GM10266 (cell line): ENCODE results near the gene CD163.
"Not testable (repeated sequence)": the region's sequence is repeated elsewhere in the genome, so short reads cannot be mapped to it uniquely, and the experiment has no call there.

Source experiments
- DNase-seq: peaks from one replicate; pipeline ENCODE4 v3.0.0; 2012; ENCODE audit errors: extremely low spot score
- TF ChIP-seq, protein P1 (sequence below): IDR thresholded peaks from 2 replicates; pipeline ENCODE4 v1.5.1; 2012; ENCODE audit warnings: mild to moderate bottlenecking, low read depth; ENCODE audit not compliant: control insufficient read depth, insufficient read depth; ENCODE audit errors: missing control alignments

CD163 gene

DNA sequence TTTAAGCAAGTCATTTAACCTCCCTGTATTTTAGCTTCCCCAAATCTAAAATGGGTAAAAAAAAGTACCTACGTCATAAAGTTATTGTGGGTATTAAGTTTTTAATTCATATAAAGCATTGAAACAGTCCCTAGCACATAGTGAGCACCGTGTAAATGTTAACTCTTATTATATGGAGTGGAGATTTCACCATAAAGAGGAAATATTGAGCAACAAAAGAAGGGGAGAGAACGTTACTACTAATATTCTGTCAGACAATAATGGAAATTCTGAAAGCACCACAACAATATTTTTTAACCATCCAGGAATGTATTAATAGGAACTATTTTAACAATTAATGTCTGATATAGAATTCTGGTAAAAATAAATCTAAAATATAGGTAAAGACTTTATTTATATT, 51.8 kb downstream of the CD163 start:
- no peak for DNase-seq
- TF ChIP-seq, protein P1, sequence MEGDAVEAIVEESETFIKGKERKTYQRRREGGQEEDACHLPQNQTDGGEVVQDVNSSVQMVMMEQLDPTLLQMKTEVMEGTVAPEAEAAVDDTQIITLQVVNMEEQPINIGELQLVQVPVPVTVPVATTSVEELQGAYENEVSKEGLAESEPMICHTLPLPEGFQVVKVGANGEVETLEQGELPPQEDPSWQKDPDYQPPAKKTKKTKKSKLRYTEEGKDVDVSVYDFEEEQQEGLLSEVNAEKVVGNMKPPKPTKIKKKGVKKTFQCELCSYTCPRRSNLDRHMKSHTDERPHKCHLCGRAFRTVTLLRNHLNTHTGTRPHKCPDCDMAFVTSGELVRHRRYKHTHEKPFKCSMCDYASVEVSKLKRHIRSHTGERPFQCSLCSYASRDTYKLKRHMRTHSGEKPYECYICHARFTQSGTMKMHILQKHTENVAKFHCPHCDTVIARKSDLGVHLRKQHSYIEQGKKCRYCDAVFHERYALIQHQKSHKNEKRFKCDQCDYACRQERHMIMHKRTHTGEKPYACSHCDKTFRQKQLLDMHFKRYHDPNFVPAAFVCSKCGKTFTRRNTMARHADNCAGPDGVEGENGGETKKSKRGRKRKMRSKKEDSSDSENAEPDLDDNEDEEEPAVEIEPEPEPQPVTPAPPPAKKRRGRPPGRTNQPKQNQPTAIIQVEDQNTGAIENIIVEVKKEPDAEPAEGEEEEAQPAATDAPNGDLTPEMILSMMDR: no peak

DNA sequence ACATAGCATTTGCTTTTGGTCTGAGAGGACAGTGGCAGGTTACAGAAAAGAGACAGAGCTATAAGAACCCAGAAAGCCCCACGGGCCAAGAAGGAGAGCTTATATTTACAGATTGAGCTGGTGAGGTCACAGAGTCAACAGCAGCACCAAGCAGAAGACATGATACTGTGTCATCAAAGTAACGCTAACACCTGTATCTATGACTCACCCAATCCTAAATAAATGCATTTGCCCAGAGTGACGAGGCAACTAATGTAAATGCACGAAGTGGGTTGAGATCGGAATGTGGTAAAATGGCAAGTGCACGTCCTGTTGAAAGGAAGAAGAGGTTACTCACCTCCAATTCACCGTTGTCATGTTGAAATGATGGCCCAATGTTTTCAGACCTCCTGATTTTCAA, 52.9 kb downstream of the CD163 start:
- TF ChIP-seq, protein P1: no peak
- no peak for DNase-seq

DNA sequence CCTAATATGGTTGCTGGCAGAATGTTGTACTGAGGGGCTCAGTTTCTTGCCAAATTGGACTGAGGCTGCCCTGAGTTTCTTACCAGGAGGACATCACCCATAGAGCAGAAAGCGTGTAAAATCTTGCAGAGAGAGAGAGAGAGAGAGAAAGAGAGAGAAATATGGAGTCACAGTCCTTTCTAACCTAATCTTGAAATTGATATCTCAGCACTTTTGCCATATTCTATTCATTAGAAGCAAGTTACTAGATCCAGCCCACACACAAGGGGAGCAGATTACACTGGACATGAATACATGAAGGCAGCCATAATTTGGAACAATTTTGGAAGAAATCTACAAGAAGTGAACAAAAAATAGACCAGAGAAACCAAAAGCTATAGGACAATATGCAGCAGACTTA, 55.5 kb downstream of the CD163 start:
- TF ChIP-seq, protein P1: no peak
- DNase-seq: no peak

DNA sequence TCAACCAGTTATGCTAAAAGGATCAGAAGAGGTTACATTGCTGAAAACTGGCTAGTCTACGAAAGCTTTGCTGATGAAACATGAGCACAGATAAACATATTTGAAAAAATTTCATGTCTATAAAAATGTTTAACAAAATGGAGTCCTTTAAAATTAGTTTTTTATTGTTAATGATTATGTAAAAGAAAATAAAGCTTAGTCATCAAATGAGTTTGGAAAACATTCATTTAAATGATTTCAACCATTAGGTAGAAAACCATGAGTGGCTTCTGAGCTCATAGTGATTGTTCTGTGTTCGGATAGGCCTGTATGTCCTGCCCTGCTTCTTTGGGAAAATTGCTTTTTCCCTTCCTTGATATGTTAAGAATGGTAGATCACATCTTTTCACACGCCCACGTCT, 59.0 kb downstream of the CD163 start:
- TF ChIP-seq, protein P1: no peak
- DNase-seq: no peak

DNA sequence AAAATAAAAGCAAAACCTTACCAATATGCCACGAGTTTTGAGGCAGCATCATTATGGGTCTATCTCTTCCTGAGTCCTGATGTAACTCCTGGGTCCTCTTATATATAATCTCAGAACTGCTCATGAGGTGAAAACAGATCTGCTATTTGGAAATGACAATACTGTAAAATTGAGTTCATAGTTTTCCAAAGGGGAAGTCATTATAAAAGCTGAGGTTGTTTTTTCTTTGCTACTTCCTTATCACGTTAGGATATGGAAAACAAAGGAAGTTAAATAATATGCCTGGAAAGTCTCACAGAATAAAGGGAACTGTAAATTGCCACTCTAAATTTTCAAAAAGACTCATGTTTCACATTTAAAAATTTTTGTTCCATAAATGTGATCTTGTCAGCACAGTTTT, 59.5 kb downstream of the CD163 start, which contains the start of gene CD163L1:
Gene CD163L1, minus strand, starts transcription at position 78 of the 400 bp plus-strand sequence. Its CDS starts 26 bp downstream, at position 52.
- TF ChIP-seq, protein P1: no peak
- no peak for DNase-seq

DNA sequence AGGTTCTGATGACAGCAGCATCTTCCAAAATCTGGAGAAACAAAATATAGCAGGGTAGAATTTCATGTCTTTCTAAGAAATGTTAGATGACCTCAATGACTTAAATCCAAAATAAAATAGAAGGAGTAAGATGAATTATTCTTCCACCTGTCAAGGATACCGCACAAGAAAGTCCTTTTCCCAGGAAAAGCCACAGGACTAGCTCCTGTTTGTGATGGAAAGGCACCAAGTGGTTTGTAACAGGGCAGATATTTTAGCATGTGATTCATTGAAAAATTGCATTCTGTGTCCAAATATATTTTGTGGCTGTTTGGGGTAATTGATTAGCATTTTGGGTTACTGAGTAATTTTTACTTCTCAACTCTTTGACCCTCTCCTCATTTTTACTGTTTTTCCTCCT, 62.4 kb downstream of the CD163 start:
- TF ChIP-seq, protein P1: no peak
- no peak for DNase-seq

DNA sequence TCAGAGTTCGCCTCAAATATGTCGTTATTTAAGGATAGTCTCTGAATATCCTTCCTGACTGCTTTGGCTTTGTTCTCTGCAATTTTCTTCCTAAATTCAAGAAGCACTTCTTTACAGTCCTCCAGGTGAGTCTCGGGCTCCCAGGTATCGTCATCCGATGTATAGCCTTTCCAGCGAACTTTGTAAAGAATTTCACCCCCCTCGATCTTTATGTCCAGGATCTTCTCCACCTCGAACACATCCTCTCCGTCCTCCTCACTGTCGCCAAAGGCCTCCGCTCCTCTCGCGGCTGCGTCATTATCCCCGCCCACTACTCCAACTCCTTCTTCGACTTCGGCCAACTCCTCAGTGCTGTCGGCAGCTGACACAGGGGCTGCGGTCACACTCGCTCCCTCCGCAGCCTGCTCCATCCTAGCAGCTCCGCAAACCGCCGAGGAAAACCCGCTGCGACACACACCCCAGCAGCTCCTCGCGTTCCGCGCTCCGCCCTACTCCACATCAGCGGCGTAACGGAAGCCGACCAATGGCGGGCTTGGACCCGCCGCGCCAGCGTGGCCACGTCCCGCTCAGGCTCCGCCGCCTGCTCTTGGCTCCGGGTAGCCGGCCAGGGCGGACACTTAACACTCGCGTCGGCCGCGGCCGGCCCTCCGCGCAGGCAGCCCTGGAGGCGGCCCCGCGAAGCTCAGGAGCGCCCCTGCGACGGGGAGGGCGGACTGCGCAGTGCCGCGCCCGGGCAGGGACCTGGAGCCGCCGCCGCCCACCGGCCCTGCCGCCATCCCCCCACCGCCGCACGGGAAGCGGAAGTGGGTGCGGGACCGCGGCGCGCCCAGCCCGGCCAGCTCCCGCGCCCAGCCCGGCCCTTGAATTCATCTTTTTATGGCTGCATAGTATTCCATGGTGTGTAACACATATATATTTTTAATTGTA, 63.7 kb downstream of the CD163 start:
- TF ChIP-seq, protein P1: no peak
- DNase-seq: no peak

DNA sequence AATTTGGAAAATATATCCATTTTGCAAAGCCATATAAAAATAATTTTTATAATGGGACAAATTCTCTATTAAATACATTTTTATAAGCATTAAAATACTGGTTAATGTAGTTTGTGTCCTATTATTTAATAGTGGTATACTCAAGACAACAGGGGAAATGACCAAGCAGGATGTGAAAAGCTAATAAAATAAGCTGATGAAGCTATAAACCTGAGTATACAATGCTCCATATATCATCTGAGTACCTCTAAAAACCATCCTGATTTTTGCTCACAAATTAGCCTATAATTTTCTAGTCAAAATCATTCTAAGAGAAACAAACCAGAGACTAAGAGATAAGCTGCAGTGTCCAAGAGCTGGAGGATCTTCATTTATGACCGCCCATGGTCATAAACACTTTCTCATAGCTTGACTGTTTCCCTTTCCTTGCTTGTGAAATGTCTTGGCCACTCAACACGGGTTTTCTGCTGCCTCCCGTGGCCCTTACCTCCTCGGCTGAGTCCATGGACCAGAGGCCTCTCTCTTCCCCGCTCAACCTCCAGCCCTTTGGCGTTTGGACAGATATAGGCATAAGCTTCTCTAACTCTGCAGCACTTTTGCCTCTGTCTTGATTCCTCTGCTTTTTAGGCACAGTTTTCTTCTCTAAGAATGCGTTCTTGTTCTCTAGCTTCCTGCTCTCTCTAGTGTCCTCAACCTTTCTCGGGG, 65.1 kb downstream of the CD163 start:
- not testable (repeated sequence) for DNase-seq

DNA sequence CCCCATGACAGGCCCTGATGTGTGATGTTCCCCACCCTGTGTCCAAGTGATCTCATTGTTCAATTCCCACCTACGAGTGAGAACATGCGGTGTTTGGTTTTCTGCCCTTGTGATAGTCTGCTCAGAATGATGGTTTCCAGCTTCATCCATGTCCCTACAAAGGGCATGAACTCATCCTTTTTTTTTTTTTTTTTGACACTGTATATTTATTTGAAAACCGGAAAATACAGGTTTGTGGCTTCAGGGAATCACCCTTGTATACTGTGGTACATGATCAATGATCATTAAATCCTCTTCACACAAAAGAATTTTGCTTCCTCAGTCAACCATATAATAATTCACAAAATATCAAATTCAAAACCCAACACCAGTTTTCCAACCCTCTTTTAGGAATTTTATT, 66.1 kb downstream of the CD163 start:
- DNase-seq: not testable (repeated sequence)
